ENCODE results near the gene PRKCA. TPM values are rescaled to one million over a fixed set of nuclear protein-coding genes. Genes with fewer than 3 reads are reported as not detected.

The PRKCA gene
- total RNA-seq, 1 experiment from 2014 or later, result 4.4 TPM

DNA sequence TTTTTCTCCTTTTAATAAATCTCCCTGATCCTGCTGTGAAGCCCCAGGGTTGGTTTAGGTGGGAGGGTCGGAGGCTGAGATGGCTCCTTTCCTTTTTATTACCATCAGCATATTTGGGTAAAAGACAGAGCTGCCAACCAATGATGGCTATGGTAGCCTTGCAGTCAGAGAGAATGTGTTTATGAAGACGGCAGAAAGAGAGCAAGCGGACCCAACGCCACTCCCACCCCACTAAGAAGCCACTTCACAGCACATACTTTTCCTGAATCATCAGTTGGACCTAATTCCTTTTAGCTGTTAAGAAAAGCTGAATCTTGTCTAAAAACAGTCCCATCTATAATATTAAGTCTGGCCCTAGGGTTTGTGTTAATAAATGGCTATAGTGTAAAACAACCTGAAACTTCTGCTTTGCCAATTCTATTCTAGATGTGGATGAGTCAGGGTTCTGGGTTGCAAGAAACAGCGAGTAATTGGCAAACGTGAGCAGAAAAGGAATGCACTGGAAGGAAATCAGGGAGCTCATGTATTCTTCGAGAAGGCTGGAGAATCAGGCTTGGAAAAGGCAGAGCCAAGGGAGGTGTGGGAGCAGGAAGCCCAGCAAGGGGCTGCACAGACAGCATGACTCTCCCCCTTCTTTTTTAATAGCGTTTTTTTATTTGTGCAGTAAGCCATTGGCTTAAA, 34.0 kb upstream of the PRKCA start:
- Histone ChIP-seq H3K9me3 (ENCODE audit: low read length) (peaks cover 11% of the 10 kb centered on the region), H3K9ac (ENCODE audit: low read length) (no peak overlapping the region), H3K4me3 (ENCODE audit: low read length) (no peak overlapping the region), H2AFZ (ENCODE audit: low read length) (no peak overlapping the region), H3K9me2 (replicated peaks; ENCODE audit: insufficient read depth, low read length) (no peaks in the 10 kb centered on the region), H4K20me1 (ENCODE audit: insufficient read depth, low read depth, low read length) (no peaks in the 10 kb centered on the region), H3K27me3 (ENCODE audit: low read length) (no peaks in the 10 kb centered on the region; the same call in 1 of the 2 replicates), H3K36me3 (ENCODE audit: insufficient read depth, low read length) (no peaks in the 10 kb centered on the region), H3K79me2 (ENCODE audit: low read length) (no peaks in the 10 kb centered on the region), H3K4me1 (ENCODE audit: low read length) (no peaks in the 10 kb centered on the region), H3K27ac (ENCODE audit: low read length) (no peak overlapping the region), H3K4me2 (ENCODE audit: low read depth, low read length, poor library complexity, severe bottlenecking) (no peak overlapping the region)
- no peak for DNase-seq

DNA sequence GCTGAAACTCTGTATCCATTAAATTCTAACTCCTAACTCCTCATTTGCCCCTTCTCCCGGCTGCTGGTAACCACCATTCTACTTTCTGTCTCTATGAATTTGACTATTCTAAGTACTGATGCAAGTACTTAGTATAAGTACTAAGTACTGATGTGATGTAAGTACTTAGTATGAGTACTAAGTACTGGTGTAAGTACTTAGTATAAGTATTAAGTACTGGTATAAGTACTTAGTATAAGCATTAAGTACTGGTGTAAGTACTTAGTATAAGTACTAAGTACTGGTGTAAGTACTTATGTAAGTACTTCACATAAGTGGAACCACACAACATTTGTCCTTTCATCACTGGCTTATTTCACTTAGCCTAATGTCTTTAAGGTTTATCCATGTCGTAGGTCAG, 32.3 kb upstream of the PRKCA start:
- Histone ChIP-seq H3K9me3 (ENCODE audit: low read length) (peaks cover 11% of the 10 kb centered on the region), H3K79me2 (ENCODE audit: low read length) (no peaks in the 10 kb centered on the region), H3K4me2 (ENCODE audit: low read depth, low read length, poor library complexity, severe bottlenecking) (no peak overlapping the region), H3K4me3 (ENCODE audit: low read length) (no peak overlapping the region), H2AFZ (ENCODE audit: low read length) (no peak overlapping the region), H3K27me3 (ENCODE audit: low read length) (no peaks in the 10 kb centered on the region; the same call in 1 of the 2 replicates), H4K20me1 (ENCODE audit: insufficient read depth, low read depth, low read length) (no peaks in the 10 kb centered on the region), H3K4me1 (ENCODE audit: low read length) (no peaks in the 10 kb centered on the region), H3K9ac (ENCODE audit: low read length) (no peak overlapping the region), H3K9me2 (replicated peaks; ENCODE audit: insufficient read depth, low read length) (no peaks in the 10 kb centered on the region), H3K27ac (ENCODE audit: low read length) (no peak overlapping the region), H3K36me3 (ENCODE audit: insufficient read depth, low read length) (no peaks in the 10 kb centered on the region)
- no peak for DNase-seq

DNA sequence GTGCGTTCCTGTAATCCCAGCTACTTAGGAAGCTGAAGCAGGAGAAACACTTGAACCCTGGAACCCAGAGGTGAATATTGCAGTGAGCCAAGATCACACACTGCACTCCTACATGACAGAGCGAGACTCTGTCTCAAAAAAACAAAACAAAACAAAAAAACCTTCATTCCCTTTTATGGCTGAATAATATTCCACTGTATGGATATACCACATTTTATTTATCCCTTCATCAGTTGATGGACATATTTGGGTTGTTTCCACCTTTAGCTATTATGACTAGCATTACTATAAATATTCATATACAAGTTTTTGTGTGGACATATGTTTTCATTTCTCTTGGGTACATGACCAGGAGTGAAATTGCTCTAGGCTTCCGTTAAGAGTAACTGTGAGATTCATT, 30.9 kb upstream of the PRKCA start:
- DNase-seq, result no peak
- no peak overlapping the region for H3K4me2 ChIP-seq (ENCODE audit: low read depth, low read length, poor library complexity, severe bottlenecking)
- peaks cover 11% of the 10 kb centered on the region for H3K9me3 ChIP-seq (ENCODE audit: low read length)

DNA sequence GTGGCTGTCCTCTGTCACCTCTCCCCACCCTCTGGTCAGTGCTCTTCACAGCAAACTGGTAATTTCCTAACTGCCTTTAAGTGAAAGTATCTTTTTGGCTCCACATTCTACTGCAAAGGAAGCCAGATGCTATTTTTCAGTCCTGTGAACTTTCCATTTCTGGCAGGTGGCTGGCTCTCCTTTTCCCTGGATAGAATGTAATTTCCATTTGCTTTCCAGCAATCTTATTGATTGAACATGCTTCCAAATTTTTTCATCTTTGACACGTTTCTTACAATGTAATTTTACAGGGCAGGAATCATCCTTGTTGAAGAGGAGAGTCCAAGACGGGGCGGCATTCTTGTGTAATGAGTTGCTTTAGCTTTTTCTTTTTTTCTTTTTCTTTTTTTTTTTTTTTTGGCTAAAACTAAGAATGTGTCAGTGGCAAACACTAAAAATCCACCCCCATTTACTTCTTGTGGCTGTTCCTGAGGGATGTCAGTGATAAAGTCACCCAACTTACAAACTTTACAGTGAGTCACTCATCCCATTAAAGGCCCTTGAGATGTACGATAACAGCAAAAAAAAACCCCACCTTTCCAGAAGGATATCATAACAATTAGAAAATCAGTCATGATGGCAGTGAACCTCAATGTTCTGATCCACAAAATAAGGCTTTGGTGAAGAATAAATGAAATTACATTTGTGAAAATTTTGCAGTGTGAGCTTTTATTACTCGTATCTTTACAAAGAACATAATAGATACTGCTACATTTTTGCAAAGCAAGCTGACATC, 29.4 kb upstream of the PRKCA start:
- no peak overlapping the region for H2AFZ ChIP-seq (ENCODE audit: low read length)
- H3K27ac ChIP-seq (ENCODE audit: low read length), result no peak overlapping the region
- H3K27me3 ChIP-seq (ENCODE audit: low read length), result no peaks in the 10 kb centered on the region; the same call in 1 of the 2 replicates
- no peaks in the 10 kb centered on the region for H3K79me2 ChIP-seq (ENCODE audit: low read length)
- H3K36me3 ChIP-seq (ENCODE audit: insufficient read depth, low read length), result no peaks in the 10 kb centered on the region
- H4K20me1 ChIP-seq (ENCODE audit: insufficient read depth, low read depth, low read length), result no peaks in the 10 kb centered on the region
- no peaks in the 10 kb centered on the region for H3K9me2 ChIP-seq (replicated peaks; ENCODE audit: insufficient read depth, low read length)
- H3K4me3 ChIP-seq (ENCODE audit: low read length), result no peak overlapping the region
- no peaks in the 10 kb centered on the region for H3K4me1 ChIP-seq (ENCODE audit: low read length)
- H3K4me2 ChIP-seq (ENCODE audit: low read depth, low read length, poor library complexity, severe bottlenecking), result no peak overlapping the region
- no peak overlapping the region for H3K9ac ChIP-seq (ENCODE audit: low read length)
- peaks cover 11% of the 10 kb centered on the region for H3K9me3 ChIP-seq (ENCODE audit: low read length)
- DNase-seq, result no peak

More for the DNA sequence above, 30.9 kb upstream of the PRKCA start:
- Histone ChIP-seq H3K27ac (ENCODE audit: low read length) (no peak overlapping the region), H3K4me3 (ENCODE audit: low read length) (no peak overlapping the region), H3K36me3 (ENCODE audit: insufficient read depth, low read length) (no peaks in the 10 kb centered on the region), H3K9me2 (replicated peaks; ENCODE audit: insufficient read depth, low read length) (no peaks in the 10 kb centered on the region), H2AFZ (ENCODE audit: low read length) (no peak overlapping the region), H3K4me1 (ENCODE audit: low read length) (no peaks in the 10 kb centered on the region), H3K79me2 (ENCODE audit: low read length) (no peaks in the 10 kb centered on the region), H3K9ac (ENCODE audit: low read length) (no peak overlapping the region), H3K27me3 (ENCODE audit: low read length) (no peaks in the 10 kb centered on the region; the same call in 1 of the 2 replicates), H4K20me1 (ENCODE audit: insufficient read depth, low read depth, low read length) (no peaks in the 10 kb centered on the region)

DNA sequence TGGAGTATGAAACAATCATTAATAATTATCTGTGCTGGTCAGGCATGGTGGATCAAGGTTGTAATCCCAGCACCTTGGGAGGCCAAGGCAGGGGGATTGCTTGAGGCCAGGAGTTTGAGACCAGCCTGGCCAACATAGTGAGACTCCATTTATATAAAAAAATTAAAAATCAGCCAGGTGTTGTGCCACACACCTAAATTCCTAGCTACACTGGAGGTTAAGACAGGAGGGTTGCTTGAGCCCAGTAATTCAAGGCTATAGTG, 28.9 kb upstream of the PRKCA start:
- no peak overlapping the region for H2AFZ ChIP-seq (ENCODE audit: low read length)
- H3K4me2 ChIP-seq (ENCODE audit: low read depth, low read length, poor library complexity, severe bottlenecking), result no peak overlapping the region
- peaks cover 11% of the 10 kb centered on the region for H3K9me3 ChIP-seq (ENCODE audit: low read length)
- no peaks in the 10 kb centered on the region; the same call in 1 of the 2 replicates for H3K27me3 ChIP-seq (ENCODE audit: low read length)
- no peak overlapping the region for H3K9ac ChIP-seq (ENCODE audit: low read length)
- no peaks in the 10 kb centered on the region for H4K20me1 ChIP-seq (ENCODE audit: insufficient read depth, low read depth, low read length)
- H3K79me2 ChIP-seq (ENCODE audit: low read length), result no peaks in the 10 kb centered on the region
- no peak overlapping the region for H3K4me3 ChIP-seq (ENCODE audit: low read length)
- no peaks in the 10 kb centered on the region for H3K4me1 ChIP-seq (ENCODE audit: low read length)
- no peak for DNase-seq
- H3K9me2 ChIP-seq (replicated peaks; ENCODE audit: insufficient read depth, low read length), result no peaks in the 10 kb centered on the region
- no peaks in the 10 kb centered on the region for H3K36me3 ChIP-seq (ENCODE audit: insufficient read depth, low read length)
- no peak overlapping the region for H3K27ac ChIP-seq (ENCODE audit: low read length)

DNA sequence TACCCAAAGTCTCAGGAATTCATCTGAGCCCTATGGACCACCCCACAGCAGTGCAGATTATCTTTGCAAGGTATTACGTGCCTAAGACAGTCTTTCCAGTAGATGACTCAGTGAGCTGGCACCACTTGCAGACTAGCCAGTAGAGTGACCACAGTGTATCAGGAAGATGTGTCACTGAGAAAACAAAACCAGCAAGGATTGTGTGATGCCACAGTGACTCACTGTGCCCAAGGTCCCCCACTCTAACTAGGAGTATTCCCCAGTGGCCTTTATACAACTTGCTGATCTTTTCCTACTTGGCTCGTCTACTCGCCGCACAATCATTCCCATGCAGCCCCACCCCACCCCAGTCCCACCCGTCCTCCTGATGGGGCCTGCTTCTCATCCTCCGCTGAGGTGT, 26.8 kb upstream of the PRKCA start:
- Histone ChIP-seq H3K9me2 (replicated peaks; ENCODE audit: insufficient read depth, low read length) (no peaks in the 10 kb centered on the region), H3K27ac (ENCODE audit: low read length) (no peak overlapping the region), H3K4me3 (ENCODE audit: low read length) (no peak overlapping the region), H3K36me3 (ENCODE audit: insufficient read depth, low read length) (no peaks in the 10 kb centered on the region), H4K20me1 (ENCODE audit: insufficient read depth, low read depth, low read length) (no peaks in the 10 kb centered on the region), H3K9ac (ENCODE audit: low read length) (no peak overlapping the region), H2AFZ (ENCODE audit: low read length) (no peak overlapping the region), H3K4me2 (ENCODE audit: low read depth, low read length, poor library complexity, severe bottlenecking) (no peak overlapping the region), H3K4me1 (ENCODE audit: low read length) (no peaks in the 10 kb centered on the region), H3K9me3 (ENCODE audit: low read length) (peaks cover 5% of the 10 kb centered on the region; the same call in 1 of the 2 replicates), H3K79me2 (ENCODE audit: low read length) (no peaks in the 10 kb centered on the region), H3K27me3 (ENCODE audit: low read length) (no peaks in the 10 kb centered on the region)
- DNase-seq, result no peak

DNA sequence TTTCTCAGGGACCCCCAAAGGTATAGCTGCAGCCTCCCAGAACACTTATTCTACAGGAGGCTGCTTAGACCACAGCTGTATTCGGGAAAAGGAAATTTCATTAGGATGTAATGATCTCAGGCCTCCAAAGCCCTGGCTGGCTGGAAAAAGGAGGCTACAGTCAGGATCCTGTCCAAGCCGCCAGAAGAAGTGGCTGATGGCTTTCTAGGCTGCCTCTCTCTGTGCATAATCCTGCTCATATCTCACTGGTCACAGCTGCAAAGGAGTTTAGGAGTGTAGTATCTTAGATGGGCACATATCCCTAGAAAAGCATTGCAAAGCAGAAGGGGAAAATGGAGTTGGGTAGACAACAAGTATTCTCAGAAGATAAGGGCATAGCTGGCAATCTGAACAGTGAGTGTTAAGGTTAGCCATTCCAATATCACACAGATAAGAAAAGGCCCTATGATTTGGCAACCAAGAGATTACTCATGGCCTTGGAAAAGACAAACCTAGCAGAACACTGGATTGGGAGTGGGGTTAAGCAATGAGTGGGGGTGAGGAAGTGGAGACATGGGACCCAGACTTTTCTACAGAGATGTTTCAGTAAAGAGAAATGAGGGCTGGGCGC, 26.0 kb upstream of the PRKCA start:
- Histone ChIP-seq H4K20me1 (ENCODE audit: insufficient read depth, low read depth, low read length) (no peaks in the 10 kb centered on the region), H3K4me2 (ENCODE audit: low read depth, low read length, poor library complexity, severe bottlenecking) (no peak overlapping the region), H3K79me2 (ENCODE audit: low read length) (no peaks in the 10 kb centered on the region), H3K4me1 (ENCODE audit: low read length) (no peaks in the 10 kb centered on the region), H3K9me2 (replicated peaks; ENCODE audit: insufficient read depth, low read length) (no peaks in the 10 kb centered on the region), H3K9ac (ENCODE audit: low read length) (no peak overlapping the region), H3K27me3 (ENCODE audit: low read length) (no peaks in the 10 kb centered on the region), H3K36me3 (ENCODE audit: insufficient read depth, low read length) (no peaks in the 10 kb centered on the region), H2AFZ (ENCODE audit: low read length) (no peak overlapping the region), H3K9me3 (ENCODE audit: low read length) (peaks cover under 1% of the 10 kb centered on the region; the same call in 1 of the 2 replicates), H3K27ac (ENCODE audit: low read length) (no peak overlapping the region), H3K4me3 (ENCODE audit: low read length) (no peak overlapping the region)
- DNase-seq, result no peak

DNA sequence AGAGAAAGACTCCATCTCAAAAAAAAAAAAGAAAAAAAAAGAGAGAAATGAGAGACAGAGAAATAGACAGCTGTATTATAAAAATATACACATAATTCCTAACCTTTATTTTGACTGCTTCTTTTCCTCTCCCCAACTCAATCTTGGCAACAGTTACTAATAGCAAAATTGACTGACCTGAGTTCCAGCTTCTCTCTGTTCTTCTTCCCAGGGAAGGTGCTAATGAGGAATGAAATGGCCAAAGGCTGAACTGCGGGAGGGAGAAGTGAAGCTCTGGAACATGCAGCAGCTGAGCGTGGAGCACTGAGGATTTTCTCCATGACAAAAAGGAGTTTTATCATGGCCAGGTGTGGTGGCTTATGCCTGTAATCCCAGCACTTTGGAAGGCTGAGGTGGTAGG, 25.2 kb upstream of the PRKCA start:
- Histone ChIP-seq H3K4me3 (ENCODE audit: low read length) (no peak overlapping the region), H3K36me3 (ENCODE audit: insufficient read depth, low read length) (no peaks in the 10 kb centered on the region), H3K79me2 (ENCODE audit: low read length) (no peaks in the 10 kb centered on the region), H3K9me3 (ENCODE audit: low read length) (no peaks in the 10 kb centered on the region), H3K27me3 (ENCODE audit: low read length) (no peaks in the 10 kb centered on the region), H3K4me1 (ENCODE audit: low read length) (no peaks in the 10 kb centered on the region), H3K4me2 (ENCODE audit: low read depth, low read length, poor library complexity, severe bottlenecking) (no peak overlapping the region), H4K20me1 (ENCODE audit: insufficient read depth, low read depth, low read length) (no peaks in the 10 kb centered on the region), H2AFZ (ENCODE audit: low read length) (no peak overlapping the region), H3K27ac (ENCODE audit: low read length) (no peak overlapping the region), H3K9ac (ENCODE audit: low read length) (no peak overlapping the region), H3K9me2 (replicated peaks; ENCODE audit: insufficient read depth, low read length) (no peaks in the 10 kb centered on the region)
- DNase-seq, result no peak

All from Karpas-422 (cell line).